ENCODE data around the gene ZNF117. TPM values are rescaled to one million over a fixed set of nuclear protein-coding genes. Genes with fewer than 3 reads are reported as not detected.
"Not testable (repeated sequence)": the region's sequence is repeated elsewhere in the genome, so short reads cannot be mapped to it uniquely, and the experiment has no call there.

Gene ZNF117
- total and polyA plus RNA-seq, 7 donors: 0.69 to 19.1 (median 7.3) TPM

GRCh38 chr7:64965594-64965993 lies 25.2 kb downstream of the ZNF117 start:
- intact Hi-C loops (cut with DNase I): no loop called here
- H3K27me3 ChIP-seq: no peaks in the 10 kb centered on the region
- TF ChIP-seq POLR2A (IDR thresholded peaks at IDR 0.05) (no peak), CTCF (IDR thresholded peaks at IDR 0.05) (no peak), EP300 (IDR thresholded peaks at IDR 0.05) (no peak), POLR2AphosphoS5 (IDR thresholded peaks at IDR 0.05) (no peak)
- H3K36me3 ChIP-seq: no peaks in the 10 kb centered on the region
- H3K27ac ChIP-seq: no peak overlapping the region
- no peak overlapping the region for H3K4me3 ChIP-seq
- no peak for DNase-seq
- no peaks in the 10 kb centered on the region for H3K4me1 ChIP-seq
- no peaks in the 10 kb centered on the region for H3K9me3 ChIP-seq

GRCh38 chr7:64959072-64959747 lies 31.6 kb downstream of the ZNF117 start:
- Histone ChIP-seq H3K36me3 (no peaks in the 10 kb centered on the region), H3K27ac (no peak overlapping the region), H3K4me3 (no peak overlapping the region), H3K9me3 (no peaks in the 10 kb centered on the region), H3K4me1 (no peaks in the 10 kb centered on the region), H3K27me3 (no peaks in the 10 kb centered on the region)
- no peak for TF ChIP-seq CTCF (IDR thresholded peaks at IDR 0.05)
- TF ChIP-seq EP300 (IDR thresholded peaks at IDR 0.05): no peak
- no peak for TF ChIP-seq POLR2A (IDR thresholded peaks at IDR 0.05)
- no peak for TF ChIP-seq POLR2AphosphoS5 (IDR thresholded peaks at IDR 0.05)
- DNase-seq: no peak
- intact Hi-C loops (cut with DNase I): loop anchor here (10.0 kb wide), 1 partner anchor 426 kb away; no protein-coding TSS in a partner anchor
- 81 to 83% methylated on average over 3 of the region's 3 CpGs for WGBS, 2 donors

- no peak for DNase-seq
- 4 to 18% methylated on average over 1 of the region's 1 CpG for WGBS, 2 donors
- H3K27ac ChIP-seq: no peak overlapping the region
- no peaks in the 10 kb centered on the region for H3K36me3 ChIP-seq
- no peaks in the 10 kb centered on the region for H3K9me3 ChIP-seq
- peaks cover 10 to 24% (median 13%) of the 10 kb centered on the region in 3 donors for H3K27me3 ChIP-seq
- peaks cover 0 to 12% (median 11%) of the 10 kb centered on the region in 4 donors for H3K4me1 ChIP-seq
- H3K4me3 ChIP-seq: no peak overlapping the region
- intact Hi-C loops (cut with DNase I): loop anchor here (10.0 kb wide), 1 partner anchor 433 kb away; no protein-coding TSS in a partner anchor
- TF ChIP-seq POLR2A (IDR thresholded peaks at IDR 0.05) (no peak), CTCF (IDR thresholded peaks at IDR 0.05) (peak; percentile 67 to 82 (median 74)), POLR2AphosphoS5 (IDR thresholded peaks at IDR 0.05) (no peak), EP300 (IDR thresholded peaks at IDR 0.05) (no peak)
Measured at GRCh38 chr7:64951250-64951848, 39.5 kb downstream of the ZNF117 start.

- peaks cover 0 to 12% (median 11%) of the 10 kb centered on the region in 4 donors for H3K4me1 ChIP-seq
- H3K36me3 ChIP-seq, H3K27ac ChIP-seq, DNase-seq, H3K9me3 ChIP-seq, H3K4me3 ChIP-seq: not testable (repeated sequence)
- intact Hi-C loops (cut with DNase I): loop anchor here (10.0 kb wide), 1 partner anchor 434 kb away; no protein-coding TSS in a partner anchor
- peaks cover 10 to 31% (median 13%) of the 10 kb centered on the region in 3 donors for H3K27me3 ChIP-seq
- WGBS, 2 donors: 31 to 49% methylated on average over 9 of the region's 9 CpGs
Measured at GRCh38 chr7:64950673-64951072, 40.2 kb downstream of the ZNF117 start.

GRCh38 chr7:64948774-64949173 lies 42.1 kb downstream of the ZNF117 start:
- Histone ChIP-seq H3K27me3 (peaks cover 10 to 39% (median 13%) of the 10 kb centered on the region in 3 donors), H3K4me1 (peaks cover 0 to 12% (median 11%) of the 10 kb centered on the region in 4 donors)
- WGBS, 2 donors: 94% methylated on average over 1 of the region's 1 CpG
- H3K36me3 ChIP-seq, H3K27ac ChIP-seq, DNase-seq, H3K4me3 ChIP-seq, H3K9me3 ChIP-seq: not testable (repeated sequence)
- intact Hi-C loops (cut with DNase I): loop anchor here (5.0 kb wide), 1 partner anchor 354 kb away; no protein-coding TSS in a partner anchor
